GM19324 (cell line): Measurements from ENCODE around the gene C2orf42.
"Not testable (repeated sequence)": the region's sequence is repeated elsewhere in the genome, so short reads cannot be mapped to it uniquely, and the experiment has no call there.

ENCODE experiments used
- ATAC-seq: cut with Tn5 transposase; IDR thresholded peaks from one replicate; pipeline ENCODE4 v1.9.1; 2021; ENCODE audit warnings: mild to moderate bottlenecking, moderate library complexity; ENCODE audit not compliant: unreplicated experiment, low FRiP score

C2orf42 gene

GRCh38 chr2:70181363-70181956, 9.4 kb downstream of the C2orf42 start:
- ATAC-seq, result no peak

- ATAC-seq, result no peak
Measured at GRCh38 chr2:70173520-70173919, 17.3 kb downstream of the C2orf42 start.

- not testable (repeated sequence) for ATAC-seq
Measured at GRCh38 chr2:70169654-70170245, 21.1 kb downstream of the C2orf42 start.

- ATAC-seq, result peak; percentile 74
Measured at GRCh38 chr2:70161069-70161534, 29.7 kb downstream of the C2orf42 start.

- no peak for ATAC-seq
Measured at GRCh38 chr2:70160545-70160944, 30.3 kb downstream of the C2orf42 start.

- ATAC-seq, result not testable (repeated sequence)
Measured at GRCh38 chr2:70149130-70149686, 41.6 kb downstream of the C2orf42 start.

GRCh38 chr2:70148211-70148760, 42.5 kb downstream of the C2orf42 start:
- ATAC-seq, result not testable (repeated sequence)

- ATAC-seq, result no peak
Measured at GRCh38 chr2:70145851-70146739, 44.7 kb downstream of the C2orf42 start.

- ATAC-seq, result no peak
Measured at GRCh38 chr2:70145144-70145490, 45.7 kb downstream of the C2orf42 start.

- ATAC-seq, result no peak
Measured at GRCh38 chr2:70144443-70145143, 46.2 kb downstream of the C2orf42 start.

- no peak for ATAC-seq
Measured at GRCh38 chr2:70143314-70144150, 47.3 kb downstream of the C2orf42 start.

- ATAC-seq, result peak; percentile 87
Measured at GRCh38 chr2:70142590-70143313, 48.1 kb downstream of the C2orf42 start.

- ATAC-seq, result peak; percentile 32
Measured at GRCh38 chr2:70141902-70142589, 48.8 kb downstream of the C2orf42 start.

- no peak for ATAC-seq
Measured at GRCh38 chr2:70141212-70141901, 49.5 kb downstream of the C2orf42 start.

- ATAC-seq, result no peak
Measured at GRCh38 chr2:70140791-70141211, 50.0 kb downstream of the C2orf42 start.

- not testable (repeated sequence) for ATAC-seq
Measured at GRCh38 chr2:70134323-70134983, 56.4 kb downstream of the C2orf42 start.
